HepG2 (cell line): ENCODE results near the gene RNASE12. TPM values are rescaled to one million over a fixed set of nuclear protein-coding genes. Genes with fewer than 3 reads are reported as not detected.
A peak's percentile ranks its signal among the peaks of the same experiment; 100 is the strongest.

Source experiments
- ADNP ChIP-seq: sonication (generic); formaldehyde crosslinking; IDR thresholded peaks from 2 replicates; pipeline ENCODE4 v1.4.0; 2020; ENCODE audit warnings: missing genetic modification reagents
- ARHGAP35 ChIP-seq: sonication (generic); formaldehyde crosslinking; IDR thresholded peaks from 2 replicates; pipeline ENCODE4 v1.9.0; 2022; ENCODE audit warnings: mild to moderate bottlenecking, inconsistent platforms, moderate library complexity, missing genetic modification reagents, borderline replicate concordance
- MXD4 ChIP-seq: IDR thresholded peaks from 2 replicates; pipeline ENCODE4 v1.6.1; 2016; ENCODE audit warnings: mild to moderate bottlenecking, missing biosample characterization, missing genetic modification reagents
- TOPORS ChIP-seq: sonication (generic); formaldehyde crosslinking; IDR thresholded peaks from 2 replicates; pipeline ENCODE4 v1.8.0; 2023; ENCODE audit warnings: mild to moderate bottlenecking, missing genetic modification reagents
- TRIM24 ChIP-seq: sonication (generic); formaldehyde crosslinking; IDR thresholded peaks from 2 replicates; pipeline ENCODE4 v1.8.0; 2022; ENCODE audit warnings: mild to moderate bottlenecking, missing genetic modification reagents
- YEATS4 ChIP-seq: sonication (generic); formaldehyde crosslinking; IDR thresholded peaks from 2 replicates; pipeline ENCODE4 v1.4.0; 2020; ENCODE audit warnings: missing genetic modification reagents, borderline replicate concordance
- ZIK1 ChIP-seq: sonication (generic); formaldehyde crosslinking; IDR thresholded peaks from 2 replicates; pipeline ENCODE4 v1.5.0; 2020; ENCODE audit warnings: mild to moderate bottlenecking, low read depth, missing genetic modification reagents, borderline replicate concordance
- ZNF558 ChIP-seq: sonication (generic); formaldehyde crosslinking; IDR thresholded peaks from 2 replicates; pipeline ENCODE4 v1.9.0; 2022; ENCODE audit warnings: mild to moderate bottlenecking, missing genetic modification reagents, borderline replicate concordance
- ZNF777 ChIP-seq: sonication (generic); formaldehyde crosslinking; IDR thresholded peaks from 2 replicates; pipeline ENCODE4 v1.4.0; 2020; ENCODE audit warnings: missing genetic modification reagents
- polyA plus RNA-seq, 8 experiments: library from polyadenylated mRNA; depleted of rRNA in 3 of 8; stranded (reverse) in 7 of 8; unstranded in 1 of 8; fragments of >200 nt; fragmentation: Illumina TruSeq in 4 of 8; extraction: Trizol in 4 of 8; gene quantifications; 2 replicates each; pipeline versions ENCODE4 v1.2.1 to v1.2.3, GENCODE V29; 2011 to 2016; ENCODE audit warnings: low read depth in 4 of 8, missing spikeins in 1 of 8, mixed read lengths in 1 of 8; ENCODE audit not compliant: insufficient read depth in 1 of 8
- total RNA-seq, 5 experiments: library from RNA; depleted of rRNA; stranded (reverse); fragments of >200 nt; fragmentation: Illumina TruSeq; extraction: Trizol; gene quantifications; 2 replicates each; pipeline ENCODE4 v1.2.3, GENCODE V29; 2016; ENCODE audit warnings: low read depth in 1 of 5
- TF ChIP-seq, protein P1 (sequence below): sonication (generic); formaldehyde crosslinking; IDR thresholded peaks from 2 replicates; pipeline ENCODE4 v1.4.0; 2020; ENCODE audit warnings: low read depth, mild to moderate bottlenecking, missing genetic modification reagents
- TF ChIP-seq, protein P2 (sequence below): fragments of 450-650 bp; IDR thresholded peaks from 2 replicates; pipeline ENCODE4 v1.6.1; 2016
- TF ChIP-seq, protein P3 (sequence below): sonication (generic); formaldehyde crosslinking; IDR thresholded peaks from 2 replicates; pipeline ENCODE4 v1.4.0; 2020; ENCODE audit warnings: missing genetic modification reagents, borderline replicate concordance
- TF ChIP-seq, protein P4 (sequence below): sonication (generic); formaldehyde crosslinking; IDR thresholded peaks from 2 replicates; pipeline ENCODE4 v1.5.0; 2020; ENCODE audit warnings: missing genetic modification reagents
- TF ChIP-seq, protein P5 (sequence below), 2 experiments: sonication (generic) in 1 of 2; formaldehyde crosslinking in 1 of 2; IDR thresholded peaks; 2 replicates each; pipeline versions ENCODE4 v1.4.0 to v1.6.1; 2018 to 2020; ENCODE audit warnings: missing genetic modification reagents in 2 of 2, borderline replicate concordance in 1 of 2, low read depth in 1 of 2, mild to moderate bottlenecking in 1 of 2, missing biosample characterization in 1 of 2

Gene RNASE12
- total and polyA plus RNA-seq, 2 of the 13 experiments (the other 11 are each of a cell fraction or from before 2014, with no cell fraction given) = not detected

DNA sequence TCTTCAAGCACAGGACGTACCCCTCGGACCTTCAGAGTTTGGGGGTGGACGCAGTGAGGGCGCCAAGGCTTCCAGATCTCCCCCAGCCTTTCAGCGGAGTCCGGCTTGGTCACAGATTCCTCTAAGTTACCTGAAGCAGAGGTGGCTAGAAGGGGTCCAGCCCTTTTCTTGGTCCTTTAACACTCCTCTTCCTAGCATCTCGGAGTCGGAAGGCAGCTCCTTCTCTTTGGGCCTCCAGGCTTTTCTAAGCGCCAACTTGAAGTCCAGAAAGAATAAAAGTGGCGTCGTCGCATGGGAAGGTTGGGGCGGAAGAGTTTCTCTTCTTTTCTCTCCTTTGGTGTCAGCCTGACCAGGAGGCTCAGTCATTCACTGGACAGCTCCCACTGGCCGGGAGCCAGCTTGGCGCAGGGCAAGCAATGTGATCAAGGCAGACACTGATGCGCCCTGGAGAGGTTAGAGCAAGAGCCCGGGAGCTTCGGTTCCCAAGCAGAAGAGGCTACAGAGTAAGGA, 40.8 kb upstream of the RNASE12 start (continued):
- TF ChIP-seq, protein P1, sequence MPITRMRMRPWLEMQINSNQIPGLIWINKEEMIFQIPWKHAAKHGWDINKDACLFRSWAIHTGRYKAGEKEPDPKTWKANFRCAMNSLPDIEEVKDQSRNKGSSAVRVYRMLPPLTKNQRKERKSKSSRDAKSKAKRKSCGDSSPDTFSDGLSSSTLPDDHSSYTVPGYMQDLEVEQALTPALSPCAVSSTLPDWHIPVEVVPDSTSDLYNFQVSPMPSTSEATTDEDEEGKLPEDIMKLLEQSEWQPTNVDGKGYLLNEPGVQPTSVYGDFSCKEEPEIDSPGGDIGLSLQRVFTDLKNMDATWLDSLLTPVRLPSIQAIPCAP (CRISPR knock-in tag) = no peak
- TF ChIP-seq, protein P2, sequence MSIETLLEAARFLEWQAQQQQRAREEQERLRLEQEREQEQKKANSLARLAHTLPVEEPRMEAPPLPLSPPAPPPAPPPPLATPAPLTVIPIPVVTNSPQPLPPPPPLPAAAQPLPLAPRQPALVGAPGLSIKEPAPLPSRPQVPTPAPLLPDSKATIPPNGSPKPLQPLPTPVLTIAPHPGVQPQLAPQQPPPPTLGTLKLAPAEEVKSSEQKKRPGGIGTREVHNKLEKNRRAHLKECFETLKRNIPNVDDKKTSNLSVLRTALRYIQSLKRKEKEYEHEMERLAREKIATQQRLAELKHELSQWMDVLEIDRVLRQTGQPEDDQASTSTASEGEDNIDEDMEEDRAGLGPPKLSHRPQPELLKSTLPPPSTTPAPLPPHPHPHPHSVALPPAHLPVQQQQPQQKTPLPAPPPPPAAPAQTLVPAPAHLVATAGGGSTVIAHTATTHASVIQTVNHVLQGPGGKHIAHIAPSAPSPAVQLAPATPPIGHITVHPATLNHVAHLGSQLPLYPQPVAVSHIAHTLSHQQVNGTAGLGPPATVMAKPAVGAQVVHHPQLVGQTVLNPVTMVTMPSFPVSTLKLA = no peak
- no peak; the same call in 1 of the 2 replicates for TF ChIP-seq YEATS4 (CRISPR knock-in tag)
- no peak for TF ChIP-seq TRIM24 (CRISPR knock-in tag)
- TF ChIP-seq, protein P3, sequence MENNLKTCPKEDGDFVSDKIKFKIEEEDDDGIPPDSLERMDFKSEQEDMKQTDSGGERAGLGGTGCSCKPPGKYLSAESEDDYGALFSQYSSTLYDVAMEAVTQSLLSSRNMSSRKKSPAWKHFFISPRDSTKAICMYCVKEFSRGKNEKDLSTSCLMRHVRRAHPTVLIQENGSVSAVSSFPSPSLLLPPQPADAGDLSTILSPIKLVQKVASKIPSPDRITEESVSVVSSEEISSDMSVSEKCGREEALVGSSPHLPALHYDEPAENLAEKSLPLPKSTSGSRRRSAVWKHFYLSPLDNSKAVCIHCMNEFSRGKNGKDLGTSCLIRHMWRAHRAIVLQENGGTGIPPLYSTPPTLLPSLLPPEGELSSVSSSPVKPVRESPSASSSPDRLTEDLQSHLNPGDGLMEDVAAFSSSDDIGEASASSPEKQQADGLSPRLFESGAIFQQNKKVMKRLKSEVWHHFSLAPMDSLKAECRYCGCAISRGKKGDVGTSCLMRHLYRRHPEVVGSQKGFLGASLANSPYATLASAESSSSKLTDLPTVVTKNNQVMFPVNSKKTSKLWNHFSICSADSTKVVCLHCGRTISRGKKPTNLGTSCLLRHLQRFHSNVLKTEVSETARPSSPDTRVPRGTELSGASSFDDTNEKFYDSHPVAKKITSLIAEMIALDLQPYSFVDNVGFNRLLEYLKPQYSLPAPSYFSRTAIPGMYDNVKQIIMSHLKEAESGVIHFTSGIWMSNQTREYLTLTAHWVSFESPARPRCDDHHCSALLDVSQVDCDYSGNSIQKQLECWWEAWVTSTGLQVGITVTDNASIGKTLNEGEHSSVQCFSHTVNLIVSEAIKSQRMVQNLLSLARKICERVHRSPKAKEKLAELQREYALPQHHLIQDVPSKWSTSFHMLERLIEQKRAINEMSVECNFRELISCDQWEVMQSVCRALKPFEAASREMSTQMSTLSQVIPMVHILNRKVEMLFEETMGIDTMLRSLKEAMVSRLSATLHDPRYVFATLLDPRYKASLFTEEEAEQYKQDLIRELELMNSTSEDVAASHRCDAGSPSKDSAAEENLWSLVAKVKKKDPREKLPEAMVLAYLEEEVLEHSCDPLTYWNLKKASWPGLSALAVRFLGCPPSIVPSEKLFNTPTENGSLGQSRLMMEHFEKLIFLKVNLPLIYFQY (CRISPR knock-in tag) = no peak
- TF ChIP-seq, protein P4, sequence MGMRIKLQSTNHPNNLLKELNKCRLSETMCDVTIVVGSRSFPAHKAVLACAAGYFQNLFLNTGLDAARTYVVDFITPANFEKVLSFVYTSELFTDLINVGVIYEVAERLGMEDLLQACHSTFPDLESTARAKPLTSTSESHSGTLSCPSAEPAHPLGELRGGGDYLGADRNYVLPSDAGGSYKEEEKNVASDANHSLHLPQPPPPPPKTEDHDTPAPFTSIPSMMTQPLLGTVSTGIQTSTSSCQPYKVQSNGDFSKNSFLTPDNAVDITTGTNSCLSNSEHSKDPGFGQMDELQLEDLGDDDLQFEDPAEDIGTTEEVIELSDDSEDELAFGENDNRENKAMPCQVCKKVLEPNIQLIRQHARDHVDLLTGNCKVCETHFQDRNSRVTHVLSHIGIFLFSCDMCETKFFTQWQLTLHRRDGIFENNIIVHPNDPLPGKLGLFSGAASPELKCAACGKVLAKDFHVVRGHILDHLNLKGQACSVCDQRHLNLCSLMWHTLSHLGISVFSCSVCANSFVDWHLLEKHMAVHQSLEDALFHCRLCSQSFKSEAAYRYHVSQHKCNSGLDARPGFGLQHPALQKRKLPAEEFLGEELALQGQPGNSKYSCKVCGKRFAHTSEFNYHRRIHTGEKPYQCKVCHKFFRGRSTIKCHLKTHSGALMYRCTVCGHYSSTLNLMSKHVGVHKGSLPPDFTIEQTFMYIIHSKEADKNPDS (CRISPR knock-in tag) = no peak
- TF ChIP-seq ZNF558 (CRISPR knock-in tag) = 0 out of 2 replicates have a peak, but pooled peaks have one; percentile 25
- no peak for TF ChIP-seq ARHGAP35
- TF ChIP-seq TOPORS (CRISPR knock-in tag) = no peak
- no peak for TF ChIP-seq ZIK1
- TF ChIP-seq MXD4 (CRISPR knock-in tag) = no peak
- no peak for TF ChIP-seq ADNP (CRISPR knock-in tag)
- TF ChIP-seq ZNF777 = peak; percentile 84
- TF ChIP-seq, protein P5, sequence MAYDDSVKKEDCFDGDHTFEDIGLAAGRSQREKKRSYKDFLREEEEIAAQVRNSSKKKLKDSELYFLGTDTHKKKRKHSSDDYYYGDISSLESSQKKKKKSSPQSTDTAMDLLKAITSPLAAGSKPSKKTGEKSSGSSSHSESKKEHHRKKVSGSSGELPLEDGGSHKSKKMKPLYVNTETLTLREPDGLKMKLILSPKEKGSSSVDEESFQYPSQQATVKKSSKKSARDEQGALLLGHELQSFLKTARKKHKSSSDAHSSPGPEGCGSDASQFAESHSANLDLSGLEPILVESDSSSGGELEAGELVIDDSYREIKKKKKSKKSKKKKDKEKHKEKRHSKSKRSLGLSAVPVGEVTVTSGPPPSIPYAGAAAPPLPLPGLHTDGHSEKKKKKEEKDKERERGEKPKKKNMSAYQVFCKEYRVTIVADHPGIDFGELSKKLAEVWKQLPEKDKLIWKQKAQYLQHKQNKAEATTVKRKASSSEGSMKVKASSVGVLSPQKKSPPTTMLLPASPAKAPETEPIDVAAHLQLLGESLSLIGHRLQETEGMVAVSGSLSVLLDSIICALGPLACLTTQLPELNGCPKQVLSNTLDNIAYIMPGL (CRISPR knock-in tag; IDR thresholded peaks at IDR 0.05; ENCODE audit: borderline replicate concordance in 1 of 2, low read depth in 1 of 2) = peak in 1 of 2 experiments; percentile 74; a peak in 2 of 4 replicates
